ENCODE results near the gene BAIAP2L1.

Gene BAIAP2L1

DNA sequence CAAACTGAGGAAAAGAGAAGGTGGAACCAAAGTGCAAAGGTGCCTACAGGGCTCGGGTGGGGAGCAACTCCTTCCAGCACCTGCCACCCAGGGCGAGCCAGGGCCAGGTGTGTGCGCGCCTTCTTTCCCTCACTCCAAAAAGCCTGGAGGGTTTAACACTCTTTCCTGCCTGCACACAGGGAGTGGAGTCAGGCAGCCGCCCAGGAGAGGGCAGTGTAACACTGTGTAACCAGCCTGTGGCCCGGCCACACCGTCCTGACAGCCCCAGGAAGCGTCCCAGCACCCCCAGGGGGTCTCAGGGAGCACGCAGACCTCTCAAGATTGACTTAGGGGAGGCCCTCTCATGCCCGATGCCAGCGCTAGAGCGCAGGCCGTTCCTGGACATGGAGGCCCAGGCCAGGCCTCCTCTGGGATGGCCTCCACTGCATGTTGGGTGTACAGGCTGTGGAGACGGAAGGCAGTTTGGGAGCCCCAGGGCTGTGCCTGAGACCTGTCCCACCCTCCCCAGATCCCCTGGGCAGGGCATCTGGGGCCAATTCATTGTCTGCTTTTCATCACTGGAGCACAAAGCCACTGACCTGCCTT is 106.0 kb downstream of the BAIAP2L1 start:
- DNase-seq (ENCODE audit: low spot score) = peak; percentile 49

DNA sequence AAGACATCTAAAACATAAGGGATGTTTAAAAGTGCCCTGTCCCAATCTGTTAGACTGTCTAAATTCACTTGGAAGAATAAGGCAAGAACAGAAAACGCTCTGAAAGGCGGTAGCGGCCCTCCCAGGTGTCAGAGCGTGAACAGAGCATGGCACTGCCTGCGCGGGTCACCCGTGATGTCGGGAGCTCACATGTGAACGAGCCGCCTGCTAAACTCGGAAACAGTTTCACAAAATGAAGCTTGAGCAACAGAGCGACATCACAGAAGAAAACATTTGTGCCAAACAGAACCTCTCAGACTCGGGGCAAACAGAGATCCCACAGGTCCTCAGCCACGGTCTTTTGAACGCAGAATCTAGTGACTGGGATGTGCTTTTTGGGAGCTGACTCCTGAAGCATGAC is 106.6 kb downstream of the BAIAP2L1 start:
- DNase-seq (ENCODE audit: low spot score) = no peak

DNA sequence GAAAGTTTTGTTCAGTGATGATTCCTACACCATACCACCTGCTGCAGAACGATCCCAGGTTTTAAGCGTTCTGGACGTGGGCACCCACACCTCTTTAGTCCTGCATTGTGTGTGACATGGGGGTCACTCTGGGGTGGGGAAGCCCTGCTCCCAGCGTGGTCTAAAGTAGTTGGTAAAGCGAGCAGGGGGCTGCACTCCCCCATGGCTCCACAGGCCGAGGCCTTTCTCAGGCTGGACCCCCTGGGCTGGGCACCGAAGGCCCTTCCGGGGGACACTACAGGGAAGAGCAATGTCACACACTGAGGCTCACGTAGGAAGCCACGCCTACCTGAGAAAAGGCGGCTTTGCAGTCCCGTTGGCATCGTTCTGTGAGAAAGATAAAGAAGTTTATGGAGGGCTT is 107.1 kb downstream of the BAIAP2L1 start:
- no peak for DNase-seq (ENCODE audit: low spot score)

DNA sequence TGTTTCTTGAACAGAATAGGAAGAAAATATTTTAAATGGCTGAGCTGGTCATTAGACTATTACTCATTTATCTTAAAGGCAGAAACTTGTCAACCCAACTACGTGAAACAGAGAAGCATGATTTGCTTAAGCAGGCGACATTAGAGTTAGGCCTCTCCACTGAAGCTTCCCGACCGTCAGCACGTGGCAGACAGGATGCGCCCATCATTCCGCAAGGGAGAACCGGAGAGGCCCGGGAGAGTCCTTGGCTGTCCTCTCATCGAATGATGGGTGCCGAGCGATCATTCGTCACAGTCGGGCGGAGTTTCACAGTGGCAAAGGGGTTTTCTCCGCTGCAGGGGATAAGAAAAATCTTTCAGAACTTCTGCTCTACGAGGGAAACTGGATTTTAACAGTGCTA is 107.6 kb downstream of the BAIAP2L1 start:
- DNase-seq (ENCODE audit: low spot score) = no peak

DNA sequence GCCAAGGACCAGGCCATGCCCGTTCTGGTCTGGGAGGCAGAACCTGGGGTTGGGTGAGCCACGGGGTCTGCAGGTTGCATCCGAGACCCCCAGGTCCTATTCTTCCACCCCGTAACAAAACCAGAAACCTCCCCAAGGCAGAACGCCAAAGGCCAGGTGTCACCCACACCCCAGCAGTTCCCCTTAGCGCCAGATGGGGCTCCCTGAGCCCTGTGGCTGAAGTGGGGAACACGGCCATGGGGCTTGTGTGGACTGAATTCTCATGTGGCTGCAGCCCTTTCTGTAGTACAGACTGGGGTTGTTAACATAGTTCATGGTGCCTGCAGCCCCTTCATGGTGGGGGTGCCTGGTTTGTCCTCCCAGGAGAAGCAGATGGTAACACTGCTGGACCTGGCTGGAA is 109.2 kb downstream of the BAIAP2L1 start:
- DNase-seq (ENCODE audit: low spot score) = no peak

- no peak for DNase-seq (ENCODE audit: low spot score)
Observed at GRCh38 chr7:98289333-98289875, 111.5 kb downstream of the BAIAP2L1 start.

- DNase-seq (ENCODE audit: low spot score) = no peak
Observed at GRCh38 chr7:98288064-98288823, 112.6 kb downstream of the BAIAP2L1 start.

DNA sequence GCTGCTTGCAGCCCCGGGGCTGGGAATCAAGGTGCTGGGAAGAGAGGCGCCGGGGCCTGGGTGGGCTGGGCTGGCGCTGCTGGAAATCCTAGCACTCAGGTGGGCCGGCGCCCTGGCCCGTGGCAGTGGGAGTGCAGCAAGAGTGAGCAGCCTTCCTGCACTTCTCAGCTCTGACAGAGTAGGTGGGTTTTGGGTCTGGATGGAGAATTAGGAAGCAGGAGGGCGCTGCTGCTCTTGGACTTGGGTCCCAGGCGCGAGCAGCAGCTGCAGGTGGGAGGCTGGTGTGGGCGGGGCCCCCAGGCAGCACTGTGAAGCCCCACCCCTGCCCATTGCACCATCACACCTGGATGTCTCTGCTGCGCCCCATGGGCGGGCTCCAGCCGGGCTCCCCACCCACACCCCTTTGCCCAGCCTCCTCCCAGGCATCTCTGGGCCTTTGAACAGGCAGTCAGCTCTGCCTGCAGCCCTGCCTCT is 113.4 kb downstream of the BAIAP2L1 start:
- no peak for DNase-seq (ENCODE audit: low spot score)

DNA sequence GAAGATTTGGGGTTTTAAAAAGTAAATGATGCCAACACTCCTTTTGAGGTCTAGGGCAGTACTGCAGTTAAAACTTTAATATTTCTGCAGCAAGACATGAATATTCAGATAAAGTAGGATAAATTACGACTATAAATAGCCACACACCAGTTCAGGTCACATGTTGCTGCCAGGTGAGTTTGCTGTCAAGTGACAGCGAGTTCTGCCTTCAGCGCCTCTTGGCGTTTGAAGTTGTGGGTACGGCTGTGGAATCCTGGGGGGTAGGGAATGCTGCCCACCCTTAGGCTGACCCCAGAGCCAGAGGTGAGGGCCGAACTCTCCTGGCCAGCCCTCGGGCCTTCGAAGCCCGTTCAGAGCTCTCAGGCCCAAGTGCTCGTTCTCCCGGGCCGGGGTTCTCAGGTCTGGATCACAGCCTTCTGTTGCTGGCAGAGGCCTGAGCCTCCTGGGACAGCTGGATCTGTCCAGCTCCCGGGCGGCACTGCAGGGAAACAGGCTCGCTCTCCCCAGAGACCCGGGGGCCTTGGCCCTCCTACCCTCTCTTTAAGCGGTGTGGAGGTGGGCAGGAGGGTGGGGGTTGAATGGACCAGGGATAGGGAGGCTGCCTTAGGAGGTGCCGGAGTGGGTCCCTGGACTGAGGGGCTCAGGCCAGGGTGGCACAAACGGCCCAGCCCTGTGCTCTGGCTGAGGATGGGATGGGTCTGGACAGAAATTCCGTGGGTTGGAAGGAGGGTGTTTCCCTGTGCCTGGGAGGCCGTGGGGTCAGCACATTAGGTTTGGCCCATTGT is 114.0 kb downstream of the BAIAP2L1 start:
- DNase-seq (ENCODE audit: low spot score) = no peak

DNA sequence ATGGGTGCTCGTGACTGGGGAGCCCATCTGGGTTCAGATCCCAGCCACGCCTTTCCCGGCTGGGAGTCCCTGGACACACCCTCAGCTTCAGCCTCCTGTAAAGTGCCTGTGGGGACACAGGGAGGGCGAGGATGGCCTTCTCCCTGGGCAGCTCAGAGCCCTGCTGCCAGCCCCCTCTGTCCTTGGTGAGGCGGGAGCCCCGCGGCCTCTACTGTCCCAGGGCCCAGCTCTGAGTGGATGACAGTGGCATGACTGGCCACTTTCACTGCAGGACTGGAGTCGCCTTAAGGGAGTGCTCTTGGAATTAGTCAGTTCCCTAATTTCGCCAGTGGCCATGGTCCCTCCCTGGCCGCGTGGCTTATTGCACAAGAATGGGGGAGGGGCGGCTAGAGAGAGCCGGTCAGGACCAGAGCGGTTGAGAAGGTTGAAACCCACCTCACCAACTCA is 114.8 kb downstream of the BAIAP2L1 start:
- no peak for DNase-seq (ENCODE audit: low spot score)

DNA sequence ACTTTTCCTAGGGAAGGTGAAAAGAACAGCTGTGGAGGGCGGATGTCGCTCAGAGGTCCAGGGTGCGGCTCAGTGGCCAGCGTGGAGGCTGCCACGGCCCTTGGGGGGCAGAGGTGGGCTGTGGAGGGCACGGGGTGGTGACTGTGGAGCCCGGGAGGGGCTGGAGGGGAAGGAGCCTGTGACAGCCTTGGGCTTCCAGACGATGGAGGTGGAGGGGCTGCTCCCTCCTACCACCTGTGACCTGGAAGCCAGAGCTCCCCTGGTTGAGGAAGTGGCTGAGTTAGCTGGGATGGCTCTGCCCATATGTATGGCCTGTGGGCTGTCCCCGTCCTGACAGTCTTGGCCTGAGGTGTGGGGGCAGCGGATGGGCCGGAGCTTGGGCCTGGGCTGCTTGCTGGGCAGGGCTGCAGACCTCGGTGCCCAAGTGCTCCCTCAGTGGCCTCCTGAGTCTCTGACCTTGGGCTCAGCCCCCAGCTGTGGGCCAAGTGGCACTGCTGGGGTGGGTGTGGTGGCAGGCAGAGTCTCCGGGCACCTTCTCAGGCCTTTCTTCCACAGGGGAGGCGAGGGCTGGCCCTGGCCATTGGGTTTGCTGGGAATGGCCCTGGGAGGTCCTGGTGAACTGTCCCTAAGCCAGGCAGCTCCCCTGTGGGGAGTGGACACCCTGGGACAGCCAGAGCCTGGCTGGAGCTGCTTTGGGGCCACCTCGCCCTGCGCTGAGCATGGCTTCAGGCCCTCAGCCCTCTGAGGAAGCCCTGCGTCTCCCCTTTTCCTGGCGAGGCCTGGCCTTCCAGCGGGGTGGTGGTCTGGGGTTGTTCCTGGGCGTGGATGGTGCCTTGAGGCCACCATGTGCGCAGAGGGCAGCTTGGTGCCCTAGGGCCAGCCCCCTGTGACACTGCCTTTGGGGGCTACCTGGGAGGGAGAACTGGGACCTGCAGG is 115.5 kb downstream of the BAIAP2L1 start:
- no peak for DNase-seq (ENCODE audit: low spot score)

GRCh38 chr7:98284335-98285036 is 116.4 kb downstream of the BAIAP2L1 start:
- no peak for DNase-seq (ENCODE audit: low spot score)

GRCh38 chr7:98283887-98284222 is 117.0 kb downstream of the BAIAP2L1 start:
- DNase-seq (ENCODE audit: low spot score) = no peak

- no peak for DNase-seq (ENCODE audit: low spot score)
Observed at GRCh38 chr7:98283127-98283886, 117.6 kb downstream of the BAIAP2L1 start.

GRCh38 chr7:98282703-98283102 is 118.2 kb downstream of the BAIAP2L1 start:
- no peak for DNase-seq (ENCODE audit: low spot score)

DNA sequence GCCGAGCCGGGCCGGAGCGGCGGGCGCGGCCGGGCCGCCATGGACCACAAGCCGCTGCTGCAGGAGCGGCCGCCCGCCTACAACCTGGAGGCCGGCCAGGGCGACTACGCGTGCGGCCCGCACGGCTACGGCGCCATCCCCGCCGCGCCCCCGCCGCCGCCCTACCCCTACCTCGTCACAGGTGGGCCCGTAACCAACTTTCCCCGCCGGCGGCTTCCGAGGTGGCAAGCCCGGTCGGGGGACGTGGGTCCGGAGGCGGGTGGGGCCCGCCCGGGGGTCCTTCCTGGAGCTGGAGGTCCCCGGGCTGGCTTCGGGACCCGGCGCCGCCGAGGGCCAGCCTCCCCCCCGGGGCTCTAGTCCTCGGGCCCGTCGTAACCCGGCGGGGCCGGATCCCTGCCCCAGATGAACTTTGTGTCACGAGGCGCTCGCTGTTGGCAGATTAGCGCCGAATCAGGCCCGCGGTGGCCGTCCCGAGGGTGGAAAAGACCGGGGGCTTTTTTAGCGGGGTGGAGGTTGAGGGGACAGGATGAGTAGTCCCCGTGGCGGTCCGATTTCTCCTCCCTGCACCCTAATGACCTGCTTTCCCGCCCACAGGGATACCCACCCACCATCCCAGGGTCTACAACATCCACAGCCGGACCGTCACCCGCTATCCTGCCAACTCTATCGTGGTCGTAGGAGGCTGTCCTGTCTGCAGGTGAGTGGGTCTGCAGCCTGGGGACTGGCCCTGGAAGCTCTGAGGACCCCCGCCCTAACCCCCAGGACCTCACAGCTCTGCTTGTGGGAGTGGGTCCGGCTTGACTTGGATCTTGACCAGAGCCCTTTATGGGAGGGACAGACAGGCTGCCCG is 118.9 kb downstream of the BAIAP2L1 start:
- no peak for DNase-seq (ENCODE audit: low spot score)

- peak; percentile 88 for DNase-seq (ENCODE audit: low spot score)
Observed at GRCh38 chr7:98280791-98281756, 119.8 kb downstream of the BAIAP2L1 start, which contains the start of gene BRI3. Gene BRI3, plus strand, starts transcription at chr7:98281686. Its CDS starts 110 bp downstream, at chr7:98281796.
